ENCODE data around the gene HORMAD2. TPM values are rescaled to one million over a fixed set of nuclear protein-coding genes. Genes with fewer than 3 reads are reported as not detected.

Gene HORMAD2
- total RNA-seq, 1 donor from 2014 or later, result not detected

DNA sequence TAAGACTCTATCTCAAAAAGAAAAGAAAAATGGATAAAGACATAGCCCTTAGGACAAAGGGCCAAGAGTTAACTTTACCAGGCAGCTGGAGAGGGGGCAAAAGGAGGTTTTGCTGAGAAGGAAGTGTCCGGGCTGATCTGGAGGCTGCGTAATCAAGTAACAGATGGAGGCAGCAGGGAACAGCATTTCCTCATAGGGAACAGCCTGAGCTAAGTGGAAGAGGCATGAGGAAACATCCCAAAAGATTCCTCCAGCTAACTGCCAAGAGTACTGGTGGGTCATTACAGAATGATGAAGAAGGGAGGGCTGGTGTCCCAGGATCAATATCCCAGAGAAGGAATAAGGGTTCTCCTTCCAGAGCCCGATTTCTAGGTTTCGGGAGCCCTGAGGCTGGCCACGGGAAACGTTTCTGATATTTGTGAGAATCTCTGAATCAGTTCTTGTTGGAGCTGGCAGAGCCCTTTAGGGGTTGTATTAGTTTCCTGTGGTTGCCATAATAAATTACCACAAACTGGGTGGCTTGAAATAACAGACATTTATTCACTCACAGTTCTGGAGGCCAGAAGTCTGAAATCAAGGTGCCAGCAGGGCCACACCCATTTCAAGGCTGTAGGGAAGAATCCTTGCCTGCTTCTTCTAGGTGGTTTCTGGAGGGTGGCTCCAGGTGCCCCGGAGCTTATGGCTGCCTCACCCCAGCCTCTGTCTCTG lies 145.1 kb downstream of the HORMAD2 start:
- no peak for DNase-seq (ENCODE audit: low spot score)

DNA sequence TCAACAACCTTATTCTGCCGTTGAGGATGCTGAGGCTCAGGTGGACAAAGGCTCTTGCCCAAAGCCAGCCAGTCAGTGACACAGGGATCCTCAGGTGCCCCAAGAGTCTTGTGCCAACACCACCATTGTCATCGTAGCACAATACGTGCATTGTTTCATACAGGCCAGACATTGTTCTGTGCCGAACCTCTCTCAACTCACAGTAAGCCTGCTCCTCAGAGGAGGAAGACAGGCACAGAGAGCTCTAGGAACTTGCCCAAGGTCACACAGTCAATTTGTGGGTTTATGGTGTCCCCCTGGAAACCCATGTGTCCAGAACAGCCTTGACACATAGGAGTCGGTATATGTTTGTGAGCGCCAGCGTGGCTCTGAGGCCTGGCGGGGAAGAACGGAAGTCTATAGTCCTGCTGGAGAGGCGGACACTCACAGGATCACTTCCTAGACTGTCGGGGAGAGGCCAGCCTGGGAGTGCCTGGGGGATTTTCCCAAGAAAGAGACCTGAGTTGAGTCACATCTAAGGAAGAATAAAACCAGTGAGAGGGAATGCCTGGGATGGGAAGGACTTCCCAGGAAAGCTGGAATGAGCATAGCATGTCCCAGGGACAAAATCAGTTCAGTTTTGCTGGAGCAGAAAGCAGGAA lies 146.0 kb downstream of the HORMAD2 start:
- no peak for DNase-seq (ENCODE audit: low spot score)

Other genes with a start within 250 kb of the HORMAD2 start
- 73.9 TPM for gene ASCC2, start 242.2 kb upstream of the HORMAD2 start, total RNA-seq
- 52.8 TPM for gene MTMR3, start 197.3 kb upstream of the HORMAD2 start, total RNA-seq
- gene LIF, start 166.3 kb downstream of the HORMAD2 start, total RNA-seq, result 34.8 TPM
- gene OSM, start 186.4 kb downstream of the HORMAD2 start, total RNA-seq, result 8.0 TPM
- gene CASTOR1, start 209.0 kb downstream of the HORMAD2 start, total RNA-seq, result 11.6 TPM
- gene TBC1D10A, start 246.5 kb downstream of the HORMAD2 start, total RNA-seq, result 25.8 TPM